Pons (tissue), 1 donor: ENCODE results near the gene ATP12A.

Experiments used
- DNase-seq: peaks from one replicate; pipeline ENCODE4 v3.0.0-alpha.2; 2016; ENCODE audit warnings: low spot score

The ATP12A gene

GRCh38 chr13:24680258-24680920 lies at the start of gene ATP12A:
Gene ATP12A (plus strand): TSS chr13:24680408. CDS start chr13:24680744, 336 bp downstream.
- DNase-seq, result no peak

GRCh38 chr13:24630851-24631620 lies 49.2 kb upstream of the ATP12A start:
- no peak for DNase-seq

- no peak for DNase-seq
These were observed 48.3 kb upstream of the ATP12A start for GRCh38 chr13:24631922-24632321.

GRCh38 chr13:24632382-24633121 lies 47.7 kb upstream of the ATP12A start:
- no peak for DNase-seq

GRCh38 chr13:24636776-24637175 lies 43.4 kb upstream of the ATP12A start:
- DNase-seq, result no peak

- DNase-seq, result no peak
These were observed 42.1 kb upstream of the ATP12A start for GRCh38 chr13:24638096-24638495.

- no peak for DNase-seq
These were observed 39.5 kb upstream of the ATP12A start for GRCh38 chr13:24640752-24641151.

- no peak for DNase-seq
These were observed 38.0 kb upstream of the ATP12A start for GRCh38 chr13:24642219-24642618.

GRCh38 chr13:24644036-24644435 lies 36.2 kb upstream of the ATP12A start:
- no peak for DNase-seq

- DNase-seq, result no peak
These were observed 31.9 kb upstream of the ATP12A start for GRCh38 chr13:24648271-24648670.

- no peak for DNase-seq
These were observed 31.1 kb upstream of the ATP12A start for GRCh38 chr13:24648983-24649687.

GRCh38 chr13:24649688-24650043 lies 30.5 kb upstream of the ATP12A start:
- DNase-seq, result no peak

- no peak for DNase-seq
These were observed 30.0 kb upstream of the ATP12A start for GRCh38 chr13:24650161-24650560.

GRCh38 chr13:24651718-24652345 lies 28.4 kb upstream of the ATP12A start:
- DNase-seq, result no peak

GRCh38 chr13:24652359-24652758 lies 27.8 kb upstream of the ATP12A start:
- no peak for DNase-seq

GRCh38 chr13:24654741-24655140 lies 25.5 kb upstream of the ATP12A start:
- no peak for DNase-seq

- no peak for DNase-seq
These were observed 21.0 kb upstream of the ATP12A start for GRCh38 chr13:24659239-24659638.

- no peak for DNase-seq
These were observed 20.0 kb upstream of the ATP12A start for GRCh38 chr13:24660023-24660741.

- no peak for DNase-seq
These were observed 18.5 kb upstream of the ATP12A start for GRCh38 chr13:24661713-24662112.

GRCh38 chr13:24662195-24663088 lies 17.8 kb upstream of the ATP12A start:
- no peak for DNase-seq
